ENCODE results near the gene MARCHF9.

Gene MARCHF9

GRCh38 chr12:57797933-57798332 is 43.0 kb downstream of the MARCHF9 start:
- TF ChIP-seq NFIC (IDR thresholded peaks at IDR 0.05) (no peak), EP300 (IDR thresholded peaks at IDR 0.05; ENCODE audit: borderline replicate concordance) (no peak), TEAD4 (IDR thresholded peaks at IDR 0.05) (no peak), TAF1 (IDR thresholded peaks at IDR 0.05; ENCODE audit: low read depth) (no peak), CEBPB (IDR thresholded peaks at IDR 0.05) (no peak), ZBTB7A (IDR thresholded peaks at IDR 0.05; ENCODE audit: low read depth) (no peak), CREB1 (IDR thresholded peaks at IDR 0.05; ENCODE audit: low read depth) (no peak), MAX (IDR thresholded peaks at IDR 0.05) (no peak), REST (IDR thresholded peaks at IDR 0.05; ENCODE audit: low read depth) (no peak), USF1 (IDR thresholded peaks at IDR 0.05) (no peak), RAD21 (IDR thresholded peaks at IDR 0.05; ENCODE audit: low read depth) (no peak), TCF12 (IDR thresholded peaks at IDR 0.05; ENCODE audit: low read depth) (no peak)

GRCh38 chr12:57800965-57801364 is 46.1 kb downstream of the MARCHF9 start:
- no peak for TF ChIP-seq MAX (IDR thresholded peaks at IDR 0.05)
- TF ChIP-seq RAD21 (IDR thresholded peaks at IDR 0.05; ENCODE audit: low read depth): no peak
- no peak for TF ChIP-seq EP300 (IDR thresholded peaks at IDR 0.05; ENCODE audit: borderline replicate concordance)
- TF ChIP-seq TCF12 (IDR thresholded peaks at IDR 0.05; ENCODE audit: low read depth): no peak
- TF ChIP-seq YY1 (IDR thresholded peaks at IDR 0.05; ENCODE audit: low read depth): no peak
- no peak for TF ChIP-seq TAF1 (IDR thresholded peaks at IDR 0.05; ENCODE audit: low read depth)
- no peak for TF ChIP-seq USF1 (IDR thresholded peaks at IDR 0.05)
- TF ChIP-seq FOXM1 (IDR thresholded peaks at IDR 0.05; ENCODE audit: borderline replicate concordance, low read depth): no peak
- TF ChIP-seq NFIC (IDR thresholded peaks at IDR 0.05): no peak
- TF ChIP-seq CREB1 (IDR thresholded peaks at IDR 0.05; ENCODE audit: low read depth): no peak
- TF ChIP-seq TEAD4 (IDR thresholded peaks at IDR 0.05): no peak
- no peak for TF ChIP-seq EGR1 (IDR thresholded peaks at IDR 0.05)
- no peak for TF ChIP-seq CEBPB (IDR thresholded peaks at IDR 0.05)
- no peak for TF ChIP-seq ZBTB7A (IDR thresholded peaks at IDR 0.05; ENCODE audit: low read depth)
- TF ChIP-seq REST (IDR thresholded peaks at IDR 0.05; ENCODE audit: low read depth): no peak

GRCh38 chr12:57802607-57803006 is 47.7 kb downstream of the MARCHF9 start:
- TF ChIP-seq USF1 (IDR thresholded peaks at IDR 0.05): no peak
- TF ChIP-seq TEAD4 (IDR thresholded peaks at IDR 0.05): no peak
- no peak for TF ChIP-seq FOXM1 (IDR thresholded peaks at IDR 0.05; ENCODE audit: borderline replicate concordance, low read depth)
- no peak for TF ChIP-seq CEBPB (IDR thresholded peaks at IDR 0.05)
- TF ChIP-seq EP300 (IDR thresholded peaks at IDR 0.05; ENCODE audit: borderline replicate concordance): no peak
- TF ChIP-seq CREB1 (IDR thresholded peaks at IDR 0.05; ENCODE audit: low read depth): no peak
- no peak for TF ChIP-seq NFIC (IDR thresholded peaks at IDR 0.05)
- no peak for TF ChIP-seq TAF1 (IDR thresholded peaks at IDR 0.05; ENCODE audit: low read depth)
- no peak for TF ChIP-seq TCF12 (IDR thresholded peaks at IDR 0.05; ENCODE audit: low read depth)
- TF ChIP-seq RAD21 (IDR thresholded peaks at IDR 0.05; ENCODE audit: low read depth): no peak
- TF ChIP-seq EGR1 (IDR thresholded peaks at IDR 0.05): no peak
- TF ChIP-seq MAX (IDR thresholded peaks at IDR 0.05): no peak
- no peak for TF ChIP-seq REST (IDR thresholded peaks at IDR 0.05; ENCODE audit: low read depth)
- no peak for TF ChIP-seq YY1 (IDR thresholded peaks at IDR 0.05; ENCODE audit: low read depth)
- no peak for TF ChIP-seq ZBTB7A (IDR thresholded peaks at IDR 0.05; ENCODE audit: low read depth)
